ENCODE results near the gene ANO1.

GRCh38 chr11:70230840-70231710 is 153.0 kb downstream of the ANO1 start:
- TF ChIP-seq CTCF (conservative IDR thresholded peaks at IDR 0.05) (no peak), ZFX (IDR thresholded peaks at IDR 0.05) (no peak)
